HG02981 (cell line): ENCODE results near the gene TTC39A.
"Not testable (repeated sequence)": the region's sequence is repeated elsewhere in the genome, so short reads cannot be mapped to it uniquely, and the experiment has no call there.

Experiments
- ATAC-seq: cut with Tn5 transposase; IDR thresholded peaks from one replicate; pipeline ENCODE4 v1.9.1; 2021; ENCODE audit warnings: mild to moderate bottlenecking, moderate library complexity; ENCODE audit not compliant: unreplicated experiment

TTC39A gene

GRCh38 chr1:51340380-51340779 is 10.0 kb upstream of the TTC39A start:
- ATAC-seq = no peak

DNA sequence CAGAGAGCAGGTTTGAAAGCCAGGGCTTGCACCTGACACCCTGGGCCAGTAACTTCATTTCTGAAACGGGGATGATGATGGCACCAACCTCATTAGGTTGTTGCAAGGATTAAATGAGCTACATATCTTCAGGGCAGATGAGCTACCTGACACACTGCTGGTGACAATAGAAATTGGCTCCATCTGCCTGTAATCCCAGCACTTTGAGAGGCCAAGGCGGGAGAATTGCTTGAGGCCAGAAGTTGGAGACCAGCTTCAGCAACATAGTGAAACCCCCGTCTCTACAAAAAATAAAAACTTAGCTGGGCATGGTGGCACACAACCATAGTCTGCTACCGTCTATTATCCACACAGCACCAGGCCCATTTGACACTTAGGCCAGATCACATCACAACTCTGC is 6.3 kb upstream of the TTC39A start:
- no peak for ATAC-seq

- no peak for ATAC-seq
These were observed 5.6 kb upstream of the TTC39A start for GRCh38 chr1:51336004-51336403.

DNA sequence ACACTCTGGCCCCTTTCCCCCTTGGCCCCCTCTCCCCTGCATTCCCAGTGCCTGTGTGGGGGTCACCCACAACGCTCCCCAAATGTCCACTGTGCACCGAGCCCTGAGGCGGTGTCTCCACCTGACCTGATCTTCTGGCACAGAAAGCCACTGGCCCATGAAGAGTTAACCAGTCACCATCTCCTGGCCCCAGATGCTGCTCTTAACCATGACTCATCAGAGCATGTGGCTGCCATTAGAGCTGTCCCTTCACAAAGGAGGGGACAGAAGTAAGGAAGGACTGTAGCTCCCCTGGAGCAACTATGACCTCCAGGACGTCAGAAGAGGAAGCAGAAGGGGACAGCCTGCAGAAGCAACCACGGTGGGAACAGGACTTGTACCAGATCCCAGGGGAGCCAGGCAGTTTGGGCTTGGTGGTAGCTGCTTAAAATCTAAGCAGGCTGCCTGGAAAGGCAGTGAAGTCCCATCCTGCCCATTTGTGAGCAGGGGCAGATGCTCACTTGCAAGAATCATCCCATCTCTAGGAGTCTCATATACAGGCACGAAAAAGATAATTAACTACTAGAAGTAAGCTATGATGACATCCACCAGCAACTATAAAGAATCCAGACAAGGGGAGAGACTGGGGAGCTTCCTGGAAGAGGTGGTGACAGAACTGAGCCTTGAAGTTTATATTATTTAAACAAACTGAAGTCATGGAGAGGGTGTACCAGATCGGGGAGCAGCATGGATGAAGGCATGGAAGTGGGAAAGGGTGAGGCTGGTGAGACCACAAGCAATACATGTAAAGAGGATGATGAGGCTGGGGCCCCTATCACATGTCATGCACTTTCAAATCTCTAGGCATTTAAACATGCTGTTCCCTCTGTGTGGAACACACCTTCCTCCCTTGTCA is 1.1 kb upstream of the TTC39A start:
- peak; percentile 73 for ATAC-seq

- no peak for ATAC-seq
These were observed 678 bp downstream of the TTC39A start for GRCh38 chr1:51329443-51330325.

- ATAC-seq = no peak
These were observed 1.4 kb downstream of the TTC39A start for GRCh38 chr1:51328926-51329325.

DNA sequence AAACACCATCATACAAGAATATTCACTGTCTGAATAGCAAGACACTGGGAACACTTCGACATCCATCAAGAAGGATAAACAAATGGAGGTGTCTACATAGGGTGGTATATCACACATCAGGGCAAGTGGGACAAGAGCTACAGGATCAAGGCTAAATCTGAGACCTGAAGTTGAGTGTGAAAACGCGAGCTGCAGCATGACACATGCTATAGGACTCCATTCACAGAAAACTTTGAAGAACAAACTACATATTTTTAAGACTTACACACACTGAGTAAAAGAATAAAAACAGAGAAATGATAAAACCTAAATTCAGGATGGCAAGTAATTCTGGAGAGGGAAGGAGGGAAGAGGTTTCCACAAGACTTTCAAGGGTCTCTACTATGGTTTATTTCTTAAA is 2.1 kb downstream of the TTC39A start:
- no peak for ATAC-seq

GRCh38 chr1:51327386-51327785 is 3.0 kb downstream of the TTC39A start:
- ATAC-seq = no peak

DNA sequence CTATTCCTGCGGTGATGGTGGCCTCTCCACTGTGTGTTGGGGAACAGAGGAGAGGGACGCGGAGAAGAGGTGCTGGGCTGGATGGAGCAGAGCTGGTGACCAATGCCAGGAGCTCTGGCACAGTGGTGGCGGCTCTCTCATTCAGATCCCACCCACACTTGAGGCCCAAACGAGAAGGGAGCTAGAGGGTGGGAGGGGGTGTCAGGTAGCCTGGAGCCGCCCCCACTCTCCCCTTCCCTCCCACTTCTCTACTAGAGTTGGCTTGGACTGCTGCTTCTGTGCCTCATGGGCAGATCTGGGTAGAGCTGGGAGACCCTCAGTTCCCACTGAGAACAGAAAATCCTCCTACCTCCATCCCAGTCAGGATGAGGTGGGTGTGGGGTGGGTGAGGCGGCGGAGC is 3.5 kb downstream of the TTC39A start:
- no peak for ATAC-seq

DNA sequence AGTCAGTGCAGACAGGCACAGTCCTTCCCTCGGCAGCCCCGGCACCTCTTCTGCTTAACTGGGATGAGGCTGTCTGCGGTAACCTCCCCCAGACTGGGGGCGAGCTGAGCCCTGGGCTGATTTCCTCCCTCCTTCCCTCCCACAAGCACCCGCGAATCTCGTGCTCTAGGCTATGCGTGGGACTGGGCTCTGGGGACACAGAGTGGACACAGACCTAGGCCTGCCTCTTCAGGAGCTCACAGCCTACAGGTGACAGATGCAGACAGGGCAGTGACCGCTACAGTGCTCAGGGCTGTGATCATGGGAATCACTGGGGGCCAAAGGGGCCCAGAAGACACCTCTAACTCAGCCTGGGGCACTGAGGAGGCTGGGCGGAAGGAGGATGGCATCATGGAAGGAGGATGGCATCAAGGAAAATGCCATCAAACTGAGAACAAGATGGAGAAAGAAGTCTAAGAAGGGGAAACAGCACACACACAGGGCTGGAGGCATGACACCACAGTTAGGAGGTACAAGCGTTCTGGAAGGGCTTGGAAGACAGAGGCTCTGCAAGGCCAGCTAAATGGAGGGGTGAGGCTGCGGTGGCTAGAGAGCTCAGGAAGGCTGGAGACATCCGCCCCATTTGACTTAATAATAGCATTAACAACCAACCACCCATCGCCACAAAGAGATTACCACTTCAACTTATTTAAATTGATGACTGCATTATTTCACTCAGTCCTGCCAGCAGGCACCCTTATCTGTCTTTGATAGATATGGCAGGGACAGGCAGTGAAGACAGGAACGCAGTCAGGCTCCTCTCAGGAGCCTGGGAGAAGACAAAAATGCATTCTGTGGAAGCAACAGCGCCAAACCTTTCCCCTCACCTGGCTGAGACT is 4.2 kb downstream of the TTC39A start:
- no peak for ATAC-seq

DNA sequence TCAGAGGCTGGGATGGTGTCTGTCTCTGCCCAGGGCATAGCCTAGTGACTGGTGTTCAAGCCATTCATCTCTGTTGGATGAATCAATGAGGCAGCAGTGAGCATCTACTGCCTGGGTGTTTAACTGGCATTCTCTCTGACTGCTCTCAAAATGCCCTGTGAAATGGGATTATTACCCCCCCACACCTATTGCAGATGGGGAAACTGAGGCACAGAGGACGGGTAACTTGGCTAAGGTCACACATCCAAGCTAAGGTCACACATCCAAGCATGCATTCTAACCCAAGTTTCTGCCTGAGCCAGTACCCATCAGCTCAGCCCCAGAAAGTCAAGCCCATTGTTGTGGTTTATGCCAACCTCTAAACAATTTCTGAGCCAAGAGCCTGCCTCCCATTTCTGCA is 5.0 kb downstream of the TTC39A start:
- no peak for ATAC-seq

GRCh38 chr1:51325011-51325385 is 5.4 kb downstream of the TTC39A start:
- not testable (repeated sequence) for ATAC-seq

DNA sequence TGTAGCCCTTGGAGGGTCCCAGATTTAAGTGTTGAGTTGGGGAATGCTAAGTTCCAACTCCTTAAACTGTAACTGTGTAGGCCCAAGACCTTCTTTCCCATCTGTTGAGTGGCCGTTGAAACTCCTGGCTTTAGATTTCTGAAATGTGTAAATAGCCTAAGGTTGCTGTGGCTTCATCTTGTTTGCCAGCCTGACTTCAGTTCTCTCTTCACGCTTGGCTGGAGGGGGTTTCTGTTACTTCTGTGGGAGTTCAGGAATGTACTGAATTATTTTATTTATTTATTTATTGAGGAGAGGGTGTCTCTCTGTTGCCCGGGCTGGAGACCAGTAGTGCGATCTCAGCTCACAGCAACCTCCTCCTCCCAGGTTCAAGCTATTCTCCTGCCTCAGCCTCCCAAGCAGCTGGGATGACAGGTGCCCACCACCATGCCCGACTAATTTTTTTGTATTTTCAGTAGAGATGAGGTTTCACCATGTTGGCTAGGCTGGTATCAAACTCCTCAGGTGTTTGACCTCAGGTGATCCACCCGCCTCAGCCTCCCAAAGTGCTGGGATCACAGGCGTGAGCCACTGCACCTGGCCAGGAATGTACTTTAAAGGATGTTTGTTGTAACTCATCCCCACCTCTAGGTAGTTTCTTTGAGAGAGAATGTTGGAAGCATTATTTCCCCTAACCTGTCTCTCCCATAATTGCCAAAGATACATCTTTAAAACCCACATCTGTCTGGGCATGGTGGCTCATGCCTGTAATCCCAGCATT is 5.9 kb downstream of the TTC39A start:
- ATAC-seq = no peak

DNA sequence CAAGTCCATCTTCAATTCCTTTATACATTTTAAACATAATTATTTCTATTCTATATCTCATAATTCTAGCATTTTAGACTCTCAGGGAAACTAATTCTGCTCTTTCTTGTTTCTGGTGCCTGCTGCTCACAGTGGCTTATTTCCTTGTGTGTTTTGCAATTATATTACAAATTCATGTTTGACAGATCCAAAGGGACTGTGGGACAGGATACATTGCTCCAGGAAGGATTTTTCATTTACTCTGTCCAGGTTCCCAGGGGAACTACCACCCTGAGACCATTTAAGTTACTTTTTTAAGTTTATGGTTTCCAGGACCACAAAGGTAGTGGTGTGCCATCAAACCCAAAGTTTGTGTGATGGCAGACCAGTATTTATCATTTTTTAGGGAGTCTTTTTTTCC is 6.6 kb downstream of the TTC39A start:
- no peak for ATAC-seq

GRCh38 chr1:51322417-51323101 is 7.8 kb downstream of the TTC39A start:
- no peak for ATAC-seq

- no peak for ATAC-seq
These were observed 8.5 kb downstream of the TTC39A start for GRCh38 chr1:51321924-51322280.

DNA sequence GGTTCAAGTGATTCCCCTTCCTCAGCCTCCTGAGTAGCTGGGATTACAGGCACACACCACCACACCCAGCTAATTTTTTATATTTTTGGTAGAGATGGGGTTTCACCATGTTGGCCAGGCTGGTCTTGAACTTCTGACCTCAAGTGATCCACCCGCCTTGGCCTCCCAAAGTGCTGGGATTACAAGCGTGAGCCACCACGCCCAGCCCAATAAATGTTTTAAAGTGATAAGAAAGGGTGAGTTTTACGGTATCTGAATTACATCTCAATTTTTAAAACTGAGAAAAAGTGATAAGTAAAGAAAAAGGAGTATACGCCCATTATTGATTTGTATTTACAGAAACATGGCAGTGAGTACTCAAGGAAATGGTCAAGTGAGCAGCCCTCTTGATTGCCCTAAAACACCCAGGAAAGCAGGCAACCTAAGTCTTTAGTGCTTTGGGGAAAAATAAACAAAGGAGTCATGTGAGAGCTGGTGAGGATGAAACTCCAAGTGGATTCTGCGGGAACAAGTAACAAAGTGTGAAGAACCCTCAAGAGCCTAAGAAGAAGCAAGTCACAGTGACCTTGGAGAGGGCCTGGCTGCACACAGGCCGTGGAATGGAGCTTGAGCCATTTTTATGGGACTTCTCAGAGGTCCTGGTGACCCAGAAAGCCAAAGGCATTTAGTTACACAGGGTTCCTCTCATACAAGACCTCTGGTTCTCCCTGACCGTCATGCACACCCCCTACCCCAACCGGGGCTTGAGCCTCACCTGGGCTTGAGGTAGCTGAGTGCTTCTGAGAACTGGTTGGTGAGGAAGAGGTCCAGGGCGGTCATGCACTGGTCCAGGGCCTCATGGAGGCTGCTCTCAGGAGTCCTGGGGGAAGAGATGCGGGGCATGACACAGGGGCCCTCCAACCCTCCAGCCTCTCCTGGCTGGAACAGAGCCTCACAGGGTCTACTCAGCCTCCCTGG is 9.1 kb downstream of the TTC39A start:
- ATAC-seq = no peak

- no peak for ATAC-seq
These were observed 12.6 kb downstream of the TTC39A start for GRCh38 chr1:51317798-51318197.

- no peak for ATAC-seq
These were observed 13.6 kb downstream of the TTC39A start for GRCh38 chr1:51316846-51317120.
